Left colon (tissue), 2 donors: Measurements from ENCODE around the gene ZNF415. TPM values are rescaled to one million over a fixed set of nuclear protein-coding genes. Genes with fewer than 3 reads are reported as not detected.

Experiments
- ATAC-seq: fragments of 200-7000 bp; cut with Tn5 transposase; one replicate; pipeline ENCODE4 v1.9.1; 2020; ENCODE audit warnings: mild to moderate bottlenecking, moderate library complexity
- DNase-seq, 2 donors: peaks; one replicate each; pipeline ENCODE4 v3.0.0-alpha.2; 2020
- intact Hi-C, 2 donors: fragments of 100-400 bp; cut with DNase I in 1 of 2; cut with micrococcal nuclease in 1 of 2; formaldehyde crosslinking; loops; one replicate each; pipeline versions ENCODE4 v1.11.2 to v1.14.0; 2022; cut with DNase I, micrococcal nuclease
- total RNA-seq, 2 donors: library from RNA; stranded (reverse); fragmentation: NEBNext Ultra II Directional; extraction: Animal tissue kit (Norgen Biotek cat#: 25700); gene quantifications; one replicate each; pipeline ENCODE4 v1.2.1, GENCODE V29; 2021
- donor health status: DM: no; HTN: no; CAD: no.
- donor health status: DM: yes; HTN: yes; CAD: no.

The ZNF415 gene
- total RNA-seq, 2 donors from 2014 or later: 6.1 to 7.2 TPM

DNA sequence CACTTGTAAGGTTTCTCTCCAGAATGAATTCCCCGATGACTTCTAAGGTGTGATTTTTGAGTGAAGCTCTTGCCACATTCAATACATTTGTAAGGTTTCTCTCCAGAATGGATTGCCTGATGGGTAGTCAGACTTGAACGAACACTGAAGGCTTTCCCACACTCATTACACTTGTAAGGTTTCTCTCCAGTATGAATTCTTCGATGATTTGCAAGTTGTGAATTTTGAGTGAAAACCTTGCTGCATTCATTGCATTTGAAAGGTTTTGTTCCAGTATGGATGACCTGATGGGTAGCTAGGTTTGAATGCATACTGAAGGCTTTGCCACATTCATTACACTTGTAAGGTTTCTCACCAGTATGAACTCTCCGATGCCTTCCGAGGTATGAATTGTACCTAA lies 63.9 kb downstream of the ZNF415 start:
- no peak for ATAC-seq
- intact Hi-C loops: no loop called here
- DNase-seq: no peak

DNA sequence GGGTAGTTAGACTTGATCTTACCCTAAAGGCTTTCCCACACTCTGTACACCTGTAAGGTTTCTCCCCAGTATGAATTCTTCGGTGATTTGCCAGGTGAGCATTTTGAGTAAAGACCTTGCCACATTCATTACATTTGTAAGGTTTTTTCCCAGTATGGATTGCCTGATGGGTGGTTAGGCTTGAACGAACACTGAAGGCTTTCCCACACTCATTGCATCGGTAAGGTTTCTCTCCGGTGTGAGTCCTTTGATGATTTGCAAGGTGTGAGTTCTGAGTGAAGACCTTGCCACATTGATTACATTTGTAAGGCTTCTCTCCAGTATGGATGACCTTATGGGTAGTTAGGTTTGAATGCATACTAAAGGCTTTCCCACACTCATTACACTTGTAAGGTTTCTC lies 64.5 kb downstream of the ZNF415 start:
- ATAC-seq: no peak

DNA sequence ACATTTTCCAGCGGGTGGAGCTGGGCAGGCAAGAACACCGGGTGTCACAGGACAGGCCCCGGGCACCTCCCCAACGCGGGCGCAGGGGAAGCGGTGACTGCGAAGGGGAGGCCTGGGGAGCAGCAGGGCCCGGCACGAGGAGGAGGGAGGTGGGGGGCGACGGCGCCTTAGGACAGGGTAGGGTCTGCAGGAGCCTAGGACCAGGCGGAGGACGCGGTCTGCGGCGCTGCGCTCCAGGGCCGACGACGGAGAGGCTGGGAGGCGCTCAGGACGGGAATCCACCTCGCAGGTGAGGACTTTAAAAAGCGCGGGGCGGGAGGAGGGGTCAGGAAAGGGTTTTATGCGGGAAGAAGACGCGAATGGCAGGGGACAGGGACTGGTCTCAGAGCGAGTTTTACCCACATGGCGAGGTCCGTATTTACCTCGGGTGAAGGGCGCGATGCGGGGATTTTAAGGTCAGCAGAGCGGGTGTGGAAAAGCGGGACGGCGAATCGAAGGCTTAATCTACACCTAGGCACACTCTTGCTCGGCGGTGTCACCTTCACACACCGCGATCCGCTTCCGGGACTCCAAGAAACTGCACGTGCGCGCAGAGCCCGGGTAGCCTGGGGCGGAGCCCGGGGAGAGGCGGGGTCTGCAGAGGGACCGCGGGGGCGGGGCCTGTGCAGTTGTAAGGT lies 74.7 kb downstream of the ZNF415 start:
- intact Hi-C loops: no loop called here
- ATAC-seq (no peak), DNase-seq (no peak)

More for the DNA sequence above, 64.5 kb downstream of the ZNF415 start:
- intact Hi-C loops: no loop called here
- no peak for DNase-seq

Other genes starting within 250 kb of the ZNF415 start
- gene ZNF320, start 235.3 kb downstream of the ZNF415 start, total RNA-seq: 10 to 100 TPM; 14.6 to 20.9 TPM
- 10 to 100 TPM; 11.4 to 18.3 TPM for gene ZNF888, start 209.5 kb downstream of the ZNF415 start, total RNA-seq
- 10 to 100 TPM; 12.8 to 14.2 TPM for gene ZNF816, start 170.0 kb downstream of the ZNF415 start, total RNA-seq
- not detected for gene ERVV-1, start 119.0 kb downstream of the ZNF415 start, total RNA-seq
- gene ERVV-2, start 88.2 kb downstream of the ZNF415 start, total RNA-seq: not detected
- 10 to 100 TPM; 20.4 to 21.2 TPM for gene ZNF160, start 29.5 kb downstream of the ZNF415 start, total RNA-seq
- 1 to 10 TPM; 6.3 to 8.0 TPM for gene ZNF347, start 26.1 kb upstream of the ZNF415 start, total RNA-seq
- 1 to 10 TPM; 1.8 to 2.0 TPM for gene ZNF665, start 60.4 kb upstream of the ZNF415 start, total RNA-seq
- gene ZNF677, start 122.0 kb upstream of the ZNF415 start, total RNA-seq: 1 to 10 TPM; 2.5 to 6.4 TPM
- gene VN1R2, start 125.4 kb upstream of the ZNF415 start, total RNA-seq: not detected
- gene VN1R4, start 134.8 kb upstream of the ZNF415 start, total RNA-seq: not detected
- gene ZNF845, start 200.8 kb upstream of the ZNF415 start, total RNA-seq: 1 to 10 TPM; 5.2 to 7.8 TPM
- gene ZNF525, start 232.8 kb upstream of the ZNF415 start, total RNA-seq: 1 to 10 TPM; 8.6 to 9.3 TPM